ENCODE results near the gene DOK6. TPM values are rescaled to one million over a fixed set of nuclear protein-coding genes. Genes with fewer than 3 reads are reported as not detected.

DOK6 gene
- total RNA-seq, 2 donors from 2014 or later: not detected

DNA sequence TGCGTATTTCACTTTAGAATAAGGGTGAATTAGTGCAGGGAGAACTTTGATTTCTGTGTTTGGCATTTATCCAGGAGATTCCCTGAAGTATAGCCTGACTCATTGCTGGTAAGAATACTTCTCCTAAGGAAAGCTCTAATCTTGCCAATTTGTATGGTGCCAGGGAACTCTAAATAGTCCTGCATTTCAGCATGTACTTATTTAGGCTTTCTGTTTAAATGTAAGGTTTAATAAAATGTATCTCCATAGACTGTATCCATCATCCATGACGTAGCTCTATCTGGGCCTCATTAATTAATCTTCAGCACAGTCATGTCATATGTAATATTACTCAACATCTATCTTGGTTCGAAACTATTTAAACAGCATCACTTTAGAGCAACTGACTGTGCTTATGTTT is 127.7 kb downstream of the DOK6 start:
- Mint-ChIP-seq H3K36me3 (no peaks in the 10 kb centered on the region), H3K4me1 (ENCODE audit: low read depth in 2 of 2) (no peaks in the 10 kb centered on the region), H3K9me3 (no peaks in the 10 kb centered on the region), H3K27ac (no peak overlapping the region), H3K4me3 (no peak overlapping the region), H3K27me3 (peaks cover 10 to 14% of the 10 kb centered on the region in 2 donors)
- ATAC-seq: no peak
- no peak for DNase-seq (ENCODE audit: low spot score)

- no peak for DNase-seq (ENCODE audit: low spot score)
- Mint-ChIP-seq H3K27ac (no peak overlapping the region), H3K9me3 (no peaks in the 10 kb centered on the region), H3K4me3 (no peak overlapping the region), H3K4me1 (ENCODE audit: low read depth in 2 of 2) (no peaks in the 10 kb centered on the region), H3K36me3 (no peaks in the 10 kb centered on the region), H3K27me3 (peaks cover 10 to 14% of the 10 kb centered on the region in 2 donors)
- ATAC-seq: no peak
Measured at GRCh38 chr18:69529151-69529550, 128.5 kb downstream of the DOK6 start.

DNA sequence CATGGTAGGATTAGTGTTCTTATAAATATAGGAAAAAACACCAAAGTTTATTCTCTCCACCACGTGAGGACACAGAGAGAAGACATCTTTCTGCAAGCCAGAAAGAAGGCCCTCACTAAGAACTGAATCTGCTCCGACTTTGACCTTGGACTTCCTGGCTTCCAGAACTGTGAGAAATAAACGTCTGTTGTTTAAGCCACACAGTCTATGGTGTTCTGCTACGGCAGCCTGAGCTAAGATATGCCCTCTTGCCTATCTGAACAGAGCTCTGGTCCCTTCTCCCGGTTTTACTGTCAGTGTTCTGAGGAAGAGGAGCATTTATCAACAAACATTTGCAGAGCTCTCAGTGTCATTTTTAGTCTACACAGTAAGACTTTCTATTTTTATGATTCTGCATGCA is 131.3 kb downstream of the DOK6 start:
- Mint-ChIP-seq H3K4me3 (no peak overlapping the region), H3K27me3 (peaks cover 10 to 21% of the 10 kb centered on the region in 2 donors), H3K27ac (no peak overlapping the region), H3K9me3 (no peaks in the 10 kb centered on the region), H3K4me1 (ENCODE audit: low read depth in 2 of 2) (no peaks in the 10 kb centered on the region), H3K36me3 (no peaks in the 10 kb centered on the region)
- ATAC-seq: no peak
- no peak for DNase-seq (ENCODE audit: low spot score)

GRCh38 chr18:69537183-69537582 is 136.5 kb downstream of the DOK6 start:
- Mint-ChIP-seq H3K4me3 (no peak overlapping the region), H3K27ac (no peak overlapping the region), H3K9me3 (no peaks in the 10 kb centered on the region), H3K27me3 (peaks cover 13 to 30% of the 10 kb centered on the region in 2 donors), H3K4me1 (ENCODE audit: low read depth in 2 of 2) (no peaks in the 10 kb centered on the region), H3K36me3 (no peaks in the 10 kb centered on the region)
- no peak for DNase-seq (ENCODE audit: low spot score)
- no peak for ATAC-seq

DNA sequence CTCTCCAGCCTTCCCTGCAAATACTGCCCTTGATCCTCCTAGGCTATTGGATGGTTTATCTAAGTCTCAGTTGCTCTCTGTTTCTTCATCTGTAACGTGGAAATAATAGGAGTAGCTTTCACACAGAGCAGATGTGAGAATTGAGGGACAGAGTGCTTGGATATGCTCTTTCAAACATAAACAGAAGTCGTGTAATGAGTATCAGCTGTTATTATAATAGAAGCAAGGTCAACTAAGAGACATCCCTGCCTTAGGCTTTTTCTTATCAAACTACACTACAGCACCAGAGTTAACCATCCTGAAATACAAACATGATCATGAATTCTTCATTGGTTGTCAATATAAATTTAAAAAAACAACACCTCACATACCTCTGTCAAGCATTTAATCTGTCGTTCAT is 138.2 kb downstream of the DOK6 start:
- H3K27ac Mint-ChIP-seq: no peak overlapping the region
- H3K36me3 Mint-ChIP-seq: no peaks in the 10 kb centered on the region
- no peaks in the 10 kb centered on the region for H3K9me3 Mint-ChIP-seq
- no peak for DNase-seq (ENCODE audit: low spot score)
- no peak overlapping the region for H3K4me3 Mint-ChIP-seq
- peaks cover 13 to 38% of the 10 kb centered on the region in 2 donors for H3K27me3 Mint-ChIP-seq
- no peak for ATAC-seq
- no peaks in the 10 kb centered on the region for H3K4me1 Mint-ChIP-seq (ENCODE audit: low read depth in 2 of 2)

- no peak for DNase-seq (ENCODE audit: low spot score)
- no peaks in the 10 kb centered on the region for H3K36me3 Mint-ChIP-seq
- no peak for ATAC-seq
- no peaks in the 10 kb centered on the region for H3K9me3 Mint-ChIP-seq
- H3K4me3 Mint-ChIP-seq: no peak overlapping the region
- peaks cover 13 to 43% of the 10 kb centered on the region in 2 donors for H3K27me3 Mint-ChIP-seq
- H3K4me1 Mint-ChIP-seq (ENCODE audit: low read depth in 2 of 2): no peaks in the 10 kb centered on the region
- H3K27ac Mint-ChIP-seq: no peak overlapping the region
Measured at GRCh38 chr18:69539404-69539803, 138.7 kb downstream of the DOK6 start.

DNA sequence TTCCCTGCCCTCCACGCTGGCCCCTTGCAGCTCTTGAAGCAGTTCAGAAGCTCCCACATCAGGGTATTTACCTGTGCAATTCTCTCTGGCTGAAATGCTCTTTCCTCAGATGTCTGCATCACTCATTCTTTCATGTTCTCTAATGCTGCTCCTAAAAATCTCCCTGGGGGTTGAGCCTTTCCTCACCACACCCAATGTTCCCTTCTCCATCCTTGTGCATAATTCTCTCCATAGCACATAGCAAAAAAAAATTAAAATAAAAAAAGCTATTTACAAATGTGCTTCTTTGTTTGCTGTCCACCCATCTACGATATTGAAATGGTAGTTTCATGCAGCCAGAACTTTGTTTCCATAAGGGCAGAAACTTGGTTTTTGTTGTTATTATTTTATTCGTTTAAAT is 155.5 kb downstream of the DOK6 start:
- H3K27ac Mint-ChIP-seq: no peak overlapping the region
- peaks cover 12 to 22% of the 10 kb centered on the region in 2 donors for H3K27me3 Mint-ChIP-seq
- DNase-seq (ENCODE audit: low spot score): no peak
- no peaks in the 10 kb centered on the region for H3K4me1 Mint-ChIP-seq (ENCODE audit: low read depth in 2 of 2)
- no peak overlapping the region for H3K4me3 Mint-ChIP-seq
- no peak for ATAC-seq
- no peaks in the 10 kb centered on the region for H3K36me3 Mint-ChIP-seq
- no peaks in the 10 kb centered on the region for H3K9me3 Mint-ChIP-seq

DNA sequence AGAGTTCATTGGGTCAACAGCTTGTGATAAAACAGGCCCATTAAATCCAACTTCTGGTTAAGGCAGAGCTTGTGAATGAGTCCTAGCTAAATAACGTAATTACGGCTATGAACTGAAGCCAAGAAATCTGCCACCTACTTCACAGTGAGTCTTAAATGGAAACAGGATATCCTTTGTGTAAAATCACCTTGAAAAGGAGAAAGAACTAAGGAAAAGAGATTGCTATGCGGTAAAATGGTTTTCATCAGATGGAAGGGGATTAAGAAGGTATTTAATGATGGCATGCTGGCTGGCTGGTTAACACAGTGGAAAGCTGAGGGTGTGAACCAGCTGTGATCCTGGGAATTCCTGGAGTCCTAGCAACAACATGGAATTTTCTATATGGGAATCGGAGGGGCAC is 156.6 kb downstream of the DOK6 start:
- H3K4me1 Mint-ChIP-seq (ENCODE audit: low read depth in 2 of 2): no peaks in the 10 kb centered on the region
- H3K27me3 Mint-ChIP-seq: peaks cover 12 to 22% of the 10 kb centered on the region in 2 donors
- ATAC-seq: no peak
- H3K4me3 Mint-ChIP-seq: no peak overlapping the region
- H3K36me3 Mint-ChIP-seq: no peaks in the 10 kb centered on the region
- H3K9me3 Mint-ChIP-seq: no peaks in the 10 kb centered on the region
- no peak for DNase-seq (ENCODE audit: low spot score)
- H3K27ac Mint-ChIP-seq: no peak overlapping the region

DNA sequence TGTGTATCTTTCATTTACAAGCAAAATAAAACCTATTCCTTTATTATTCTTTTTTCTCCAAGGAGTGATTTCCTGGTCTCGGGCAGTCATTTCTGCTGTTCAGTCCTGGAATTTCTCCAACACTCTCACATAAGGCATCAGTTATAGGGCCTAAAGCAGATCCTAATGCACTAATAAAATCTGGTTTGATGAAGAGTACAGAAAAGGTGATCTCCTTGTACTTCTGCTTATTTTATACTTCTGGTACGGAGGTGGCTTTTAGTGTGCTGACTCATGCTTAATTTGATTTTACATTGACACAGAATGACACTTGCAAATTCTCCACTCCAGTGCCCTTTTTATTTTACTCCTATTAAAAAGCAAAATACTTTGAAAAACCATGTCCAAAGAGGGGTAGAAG is 157.4 kb downstream of the DOK6 start:
- Mint-ChIP-seq H3K4me1 (ENCODE audit: low read depth in 2 of 2) (no peaks in the 10 kb centered on the region), H3K27ac (no peak overlapping the region), H3K4me3 (no peak overlapping the region), H3K27me3 (peaks cover 10 to 22% of the 10 kb centered on the region in 2 donors), H3K36me3 (no peaks in the 10 kb centered on the region), H3K9me3 (no peaks in the 10 kb centered on the region)
- ATAC-seq (no peak), DNase-seq (ENCODE audit: low spot score) (no peak)

DNA sequence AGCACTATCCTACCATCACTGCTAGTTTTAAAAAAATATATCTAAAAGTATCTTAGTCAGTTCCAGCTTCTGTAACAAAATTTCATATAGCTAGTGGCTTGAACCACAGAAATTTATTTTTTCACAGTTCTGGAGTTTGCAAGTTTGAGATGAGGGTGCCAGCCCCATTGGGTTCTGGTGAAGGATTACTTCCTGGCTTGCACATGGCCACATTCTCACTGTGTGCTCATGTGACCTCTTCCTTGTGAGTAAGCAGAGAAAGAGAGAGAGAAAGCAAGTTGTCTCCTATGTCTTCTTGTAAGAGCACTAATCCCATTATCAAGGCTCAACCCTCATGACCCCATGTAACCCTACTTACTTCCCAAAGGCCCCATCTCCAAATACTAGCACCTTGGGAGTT is 158.9 kb downstream of the DOK6 start:
- peak; percentile 46 to 52 for ATAC-seq
- H3K4me1 Mint-ChIP-seq (ENCODE audit: low read depth in 2 of 2): no peaks in the 10 kb centered on the region
- no peak for DNase-seq (ENCODE audit: low spot score)
- H3K9me3 Mint-ChIP-seq: no peaks in the 10 kb centered on the region
- H3K36me3 Mint-ChIP-seq: no peaks in the 10 kb centered on the region
- peaks cover 10 to 15% of the 10 kb centered on the region in 2 donors for H3K27me3 Mint-ChIP-seq
- no peak overlapping the region for H3K4me3 Mint-ChIP-seq
- peak overlapping the region in 1 of 2 donors; percentile 37 for H3K27ac Mint-ChIP-seq

DNA sequence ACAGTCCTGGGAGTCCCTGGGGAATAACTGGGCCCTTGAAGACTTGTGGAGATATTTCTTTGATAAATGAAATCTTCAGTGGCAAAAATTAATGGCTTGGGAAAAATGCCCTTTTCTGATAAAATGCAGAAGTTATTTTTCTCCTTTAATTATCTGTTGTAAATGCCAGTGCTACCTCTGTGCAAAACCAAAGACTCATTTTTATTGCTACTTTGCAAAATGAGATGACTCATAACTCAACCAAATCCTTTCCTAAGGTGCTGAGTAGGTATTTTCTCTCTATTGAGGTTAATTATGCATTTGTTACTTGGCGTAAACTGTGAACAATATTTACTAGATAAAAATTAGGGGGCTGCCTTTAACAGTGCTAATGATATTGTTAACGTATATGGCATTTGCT is 163.9 kb downstream of the DOK6 start:
- H3K4me3 Mint-ChIP-seq: no peak overlapping the region

DNA sequence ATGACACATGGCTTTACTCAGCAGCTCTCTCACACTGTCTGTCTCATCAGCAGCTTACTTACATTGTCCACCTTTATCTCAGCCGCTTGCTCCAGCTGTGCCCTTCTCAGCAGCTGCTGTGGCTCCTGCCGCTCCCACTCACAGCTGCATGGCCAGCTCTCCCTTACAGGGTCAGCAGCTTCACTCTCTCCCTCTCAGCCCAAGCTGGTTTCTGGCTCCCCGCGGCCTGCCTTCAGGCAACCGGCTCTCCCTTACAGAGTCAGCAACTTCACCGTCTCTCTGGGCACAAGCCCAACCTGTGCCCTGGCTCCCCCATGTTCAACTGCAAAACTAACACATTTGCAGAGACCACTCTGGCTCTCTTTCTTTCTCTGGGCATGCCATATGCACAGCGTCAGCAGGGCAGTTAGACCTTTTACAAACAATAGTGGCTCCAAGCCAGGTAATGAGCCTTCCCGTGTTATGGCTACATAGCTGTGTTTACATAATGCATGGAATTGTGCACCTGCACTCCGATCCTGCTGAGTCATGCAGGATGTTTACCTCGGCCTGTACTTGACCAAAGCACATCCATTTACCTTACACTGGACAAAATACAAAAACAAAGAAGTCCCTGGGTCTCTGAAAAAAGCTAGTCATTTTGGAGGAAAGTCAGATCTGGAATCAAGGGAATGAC is 167.3 kb downstream of the DOK6 start:
- H3K9me3 Mint-ChIP-seq: peaks cover 3% of the 10 kb centered on the region
- ATAC-seq (no peak), DNase-seq (ENCODE audit: low spot score) (no peak)
- H3K4me3 Mint-ChIP-seq: no peak overlapping the region
- no peaks in the 10 kb centered on the region for H3K36me3 Mint-ChIP-seq
- no peaks in the 10 kb centered on the region for H3K4me1 Mint-ChIP-seq (ENCODE audit: low read depth in 2 of 2)
- no peak overlapping the region for H3K27ac Mint-ChIP-seq
- peaks cover 15 to 27% of the 10 kb centered on the region in 2 donors for H3K27me3 Mint-ChIP-seq

More for the DNA sequence above, 163.9 kb downstream of the DOK6 start:
- Mint-ChIP-seq H3K4me1 (ENCODE audit: low read depth in 2 of 2) (no peaks in the 10 kb centered on the region), H3K9me3 (peaks cover 3% of the 10 kb centered on the region), H3K27me3 (peaks cover 7 to 9% of the 10 kb centered on the region in 2 donors), H3K27ac (no peak overlapping the region), H3K36me3 (no peaks in the 10 kb centered on the region)
- no peak for ATAC-seq
- DNase-seq (ENCODE audit: low spot score): no peak

- Mint-ChIP-seq H3K4me3 (no peak overlapping the region), H3K27me3 (peaks cover 15 to 27% of the 10 kb centered on the region in 2 donors), H3K27ac (no peak overlapping the region), H3K36me3 (no peaks in the 10 kb centered on the region), H3K9me3 (peaks cover 3% of the 10 kb centered on the region), H3K4me1 (ENCODE audit: low read depth in 2 of 2) (no peaks in the 10 kb centered on the region)
- no peak for ATAC-seq
- DNase-seq (ENCODE audit: low spot score): no peak
Measured at GRCh38 chr18:69569133-69569532, 168.4 kb downstream of the DOK6 start.

GRCh38 chr18:69574401-69574800 is 173.7 kb downstream of the DOK6 start:
- Mint-ChIP-seq H3K36me3 (no peaks in the 10 kb centered on the region), H3K4me1 (ENCODE audit: low read depth in 2 of 2) (no peaks in the 10 kb centered on the region), H3K9me3 (no peaks in the 10 kb centered on the region)

DNA sequence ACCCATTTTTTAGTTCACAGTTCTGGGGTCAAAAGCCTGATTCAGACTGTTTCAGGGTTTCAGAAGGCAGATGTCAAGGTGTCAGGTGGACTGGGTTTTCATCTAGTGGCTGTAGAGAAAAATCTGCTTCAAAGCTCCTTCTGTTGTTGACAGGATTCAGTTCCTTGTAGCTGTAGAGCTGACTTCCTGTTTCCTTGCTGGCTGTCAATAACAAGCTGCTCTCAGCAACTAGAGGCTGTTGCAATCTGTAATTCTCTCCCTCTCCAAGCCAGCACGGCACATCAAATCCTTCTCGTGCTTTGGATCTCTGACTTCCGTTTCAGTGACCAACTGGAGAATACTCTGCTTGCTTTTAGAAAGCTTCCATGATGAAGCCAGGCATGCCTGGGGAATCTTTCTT is 179.4 kb downstream of the DOK6 start:
- no peaks in the 10 kb centered on the region for H3K9me3 Mint-ChIP-seq
- ATAC-seq: no peak
- H3K4me3 Mint-ChIP-seq: no peak overlapping the region
- peaks cover 0 to 6% of the 10 kb centered on the region in 2 donors for H3K4me1 Mint-ChIP-seq (ENCODE audit: low read depth in 2 of 2)
- H3K36me3 Mint-ChIP-seq: no peaks in the 10 kb centered on the region
- H3K27ac Mint-ChIP-seq: no peak overlapping the region
- DNase-seq (ENCODE audit: low spot score): no peak
- no peaks in the 10 kb centered on the region for H3K27me3 Mint-ChIP-seq

More at GRCh38 chr18:69574401-69574800, 173.7 kb downstream of the DOK6 start:
- DNase-seq (ENCODE audit: low spot score) (no peak), ATAC-seq (no peak)
- Mint-ChIP-seq H3K27me3 (peaks cover 11 to 19% of the 10 kb centered on the region in 2 donors), H3K4me3 (no peak overlapping the region), H3K27ac (no peak overlapping the region)

Measured in natural killer cell treated with Interleukin-12 subunit alpha and Interleukin-12 subunit beta and Interleukin-15 and Interleukin-18, amount 100 ng/mL, for 72 hours (primary cell).